A549 treated with GW870086 at 1 μM for 4 hours (cell line): ENCODE measurements around the gene SREBF2. TPM values are rescaled to one million over a fixed set of nuclear protein-coding genes. Genes with fewer than 3 reads are reported as not detected.

Experiments used
- total RNA-seq: library from RNA; stranded (reverse); fragments of 200-300 nt; extraction: Qiagen RNA extraction; gene quantifications from 5 replicates; pipeline ENCODE4 v1.2.3, GENCODE V29; 2022; ENCODE audit warnings: low read depth

SREBF2 gene
- 22.8 to 31.3 TPM (median 29.8 TPM) in 5 replicates for total RNA-seq

GRCh38 chr22:41832553-41833368 is at the start of gene SREBF2:
SREBF2 (plus strand) TSS chr22:41833105; CDS start chr22:41833271, 166 bp downstream.

DNA sequence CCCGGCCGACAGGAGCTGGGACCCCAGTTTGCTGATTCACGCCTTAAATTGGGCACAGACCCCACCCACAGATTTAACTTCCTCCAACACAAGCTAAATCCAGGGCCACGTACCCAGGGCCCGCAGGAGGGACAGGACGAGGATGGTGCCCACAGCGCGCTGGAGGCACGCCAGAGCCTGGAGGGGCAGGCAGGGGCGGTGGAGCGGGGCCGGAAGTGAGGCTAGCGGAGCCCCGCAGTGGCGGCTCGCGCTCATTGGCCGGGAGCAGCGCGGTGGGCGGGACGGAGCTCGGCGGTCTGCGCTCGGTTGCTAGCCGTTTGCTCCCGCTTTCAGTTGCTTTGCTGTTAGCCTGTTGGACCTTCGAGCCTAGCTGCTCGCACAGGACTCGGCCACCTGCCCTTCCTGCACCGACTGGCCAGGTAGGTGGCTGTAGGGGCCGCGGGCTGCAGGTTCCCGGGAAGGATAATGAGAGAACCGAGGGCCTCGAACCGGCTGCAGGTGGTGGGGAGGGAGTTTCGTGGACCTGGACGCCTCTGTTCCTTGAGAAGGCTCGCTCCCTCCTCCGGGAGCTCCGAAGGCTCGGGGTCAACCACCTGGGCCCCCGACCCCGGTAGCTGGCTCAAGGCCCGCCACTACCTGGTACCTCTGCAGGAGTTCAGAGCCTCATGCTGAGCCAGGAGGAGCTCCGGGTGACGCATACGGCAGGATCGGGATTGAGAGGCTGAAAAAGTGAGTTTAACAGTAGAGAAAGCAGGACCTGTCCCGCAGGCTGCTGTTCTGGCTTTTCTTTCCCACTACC is 32.4 kb upstream of the SREBF2 start, which contains the start of gene CCDC134:
CCDC134 (plus strand) TSS at position 332 of the 799 bp plus-strand sequence. CDS start 8,212 bp downstream, outside the sequence.

DNA sequence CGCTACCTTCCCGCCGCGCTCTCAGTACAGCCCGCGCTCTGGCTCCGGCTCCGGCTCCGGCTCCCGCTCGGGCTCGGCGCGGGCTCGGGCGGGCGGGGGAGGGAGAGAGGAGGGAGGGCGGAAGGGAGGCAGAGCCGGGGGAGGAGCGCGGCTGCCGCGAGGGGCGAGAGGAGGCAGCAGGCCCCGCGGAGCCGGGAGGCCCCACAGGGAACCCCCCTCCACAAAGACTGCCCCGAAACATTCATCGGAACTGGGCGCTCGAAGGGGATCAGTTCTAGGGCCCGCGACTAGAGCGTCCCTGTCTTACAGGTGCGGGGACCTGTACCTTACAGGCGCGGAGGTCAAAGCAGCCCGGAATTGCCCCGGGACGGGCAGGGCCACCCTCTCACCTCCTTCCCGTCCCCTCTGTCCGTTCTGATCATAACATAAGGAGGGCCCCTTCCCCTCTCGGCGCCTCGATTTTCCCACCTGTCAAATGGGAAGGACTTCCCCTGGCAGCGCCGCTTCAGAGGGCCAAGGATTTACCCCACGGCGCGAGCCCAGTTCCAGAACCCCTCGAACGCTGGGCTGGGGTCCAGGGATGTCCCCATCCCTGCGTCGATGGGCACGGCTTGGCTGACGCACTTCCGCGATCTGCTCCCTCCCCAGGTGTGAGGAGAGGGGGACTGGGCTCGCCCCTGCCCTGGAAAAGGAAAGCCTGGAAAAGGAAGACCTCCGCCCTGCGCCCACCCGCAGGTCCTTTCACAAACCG is 82.3 kb downstream of the SREBF2 start, which contains the start of gene SHISA8:
SHISA8 (minus strand) TSS at position 40 of the 751 bp plus-strand sequence. CDS start 407 bp downstream, outside the sequence.

DNA sequence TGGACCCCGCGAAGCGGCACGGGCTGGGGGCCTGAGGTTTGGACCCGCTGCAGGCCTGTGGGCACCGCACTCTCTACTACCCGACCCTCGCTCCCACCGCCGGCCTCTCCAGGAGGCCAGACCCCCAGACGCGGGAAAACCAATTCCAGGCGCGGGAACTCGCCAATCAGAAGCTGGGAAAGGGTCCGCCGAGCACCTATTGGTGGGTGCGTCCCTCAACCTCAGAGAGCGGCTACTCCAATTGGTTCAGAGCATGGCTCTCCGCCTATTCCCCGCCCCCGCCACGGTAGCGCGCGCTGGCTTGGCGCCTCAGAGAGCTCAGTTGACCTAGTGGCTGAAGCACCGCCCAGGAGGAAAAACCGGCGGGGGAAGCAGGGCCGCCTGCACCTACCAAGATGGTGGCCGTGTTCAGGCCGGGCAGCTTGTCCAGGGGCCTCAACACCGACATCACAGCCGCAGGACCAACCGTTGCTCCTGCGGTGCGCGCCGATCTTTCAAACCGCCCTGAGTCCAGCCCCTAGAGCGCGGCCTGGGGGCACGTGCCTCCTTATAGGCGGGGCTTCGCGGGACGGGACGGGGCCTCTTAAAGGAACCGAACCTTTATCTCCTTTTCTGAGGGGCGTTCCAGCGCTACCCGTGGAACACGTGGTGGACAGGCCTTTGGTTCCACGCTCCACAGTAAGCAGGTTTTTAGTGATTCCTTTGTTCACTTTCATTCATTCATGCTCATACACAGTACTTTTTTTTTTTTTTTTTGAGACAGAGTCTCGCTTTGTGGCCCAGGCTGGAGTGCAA is 113.9 kb downstream of the SREBF2 start, which contains the start of gene CENPM:
CENPM (minus strand) TSS at position 524 of the 795 bp plus-strand sequence; CDS start at position 448, 76 bp downstream.

GRCh38 chr22:41951898-41952474 is 119.1 kb downstream of the SREBF2 start, which contains the start of gene SMIM45:
SMIM45 (plus strand) TSS chr22:41952150.

Other genes with a start within 250 kb of the SREBF2 start
- gene PMM1, start 243.3 kb upstream of the SREBF2 start, total RNA-seq = 26.2 to 33.4 TPM (median 29.9 TPM) in 5 replicates
- 14.4 to 17.3 TPM (median 16.4 TPM) in 5 replicates for gene DESI1, start 212.1 kb upstream of the SREBF2 start, total RNA-seq
- 289 to 324 TPM (median 313 TPM) in 5 replicates for gene XRCC6, start 211.8 kb upstream of the SREBF2 start, total RNA-seq
- gene SNU13, start 144.2 kb upstream of the SREBF2 start, total RNA-seq = 94.1 to 221 TPM (median 182 TPM) in 5 replicates
- gene MEI1, start 133.6 kb upstream of the SREBF2 start, total RNA-seq = 0.53 TPM in 1 of 5 replicates, not detected in the others
- gene CCDC134, start 32.4 kb upstream of the SREBF2 start, total RNA-seq = 3.2 to 3.7 TPM (median 3.5 TPM) in 5 replicates
- 0.21 to 0.40 TPM (median 0.27 TPM) in 4 of 5 replicates, not detected in the other for gene SHISA8, start 82.0 kb downstream of the SREBF2 start, total RNA-seq
- gene TNFRSF13C, start 93.7 kb downstream of the SREBF2 start, total RNA-seq = 0.15 to 0.29 TPM (median 0.22 TPM) in 5 replicates
- gene CENPM, start 114.0 kb downstream of the SREBF2 start, total RNA-seq = 29.6 to 42.1 TPM (median 36.4 TPM) in 5 replicates
- gene SEPTIN3, start 136.3 kb downstream of the SREBF2 start, total RNA-seq = 0.72 to 1.3 TPM (median 1.0 TPM) in 5 replicates
- gene WBP2NL, start 165.7 kb downstream of the SREBF2 start, total RNA-seq = 0.30 TPM in 1 of 5 replicates, not detected in the others
- 6.1 to 7.4 TPM (median 6.6 TPM) in 5 replicates for gene NAGA, start 237.7 kb downstream of the SREBF2 start, total RNA-seq
- not detected in 5 replicates for gene PHETA2, start 241.1 kb downstream of the SREBF2 start, total RNA-seq
- gene SMDT1, start 246.6 kb downstream of the SREBF2 start, total RNA-seq = 23.7 to 49.4 TPM (median 40.9 TPM) in 5 replicates